Muscle of arm (tissue), 12 donors: ENCODE data around the gene KIF3B. TPM values are rescaled to one million over a fixed set of nuclear protein-coding genes. Genes with fewer than 3 reads are reported as not detected.
"Not testable (repeated sequence)": the region's sequence is repeated elsewhere in the genome, so short reads cannot be mapped to it uniquely, and the experiment has no call there.

Experiments
- DNase-seq: peaks from one replicate; pipeline ENCODE4 v3.0.0-alpha.2; 2013
- polyA plus RNA-seq, 12 donors: library from polyadenylated mRNA; unstranded; fragments of 120-200 nt; gene quantifications; one replicate each; pipeline ENCODE4 v1.2.1, GENCODE V29; 2013; ENCODE audit not compliant: insufficient read length in 12 of 12

Gene KIF3B
- polyA plus RNA-seq, 12 donors, result 11.3 to 19.4 (median 14.0) TPM; not detected in 1

DNA sequence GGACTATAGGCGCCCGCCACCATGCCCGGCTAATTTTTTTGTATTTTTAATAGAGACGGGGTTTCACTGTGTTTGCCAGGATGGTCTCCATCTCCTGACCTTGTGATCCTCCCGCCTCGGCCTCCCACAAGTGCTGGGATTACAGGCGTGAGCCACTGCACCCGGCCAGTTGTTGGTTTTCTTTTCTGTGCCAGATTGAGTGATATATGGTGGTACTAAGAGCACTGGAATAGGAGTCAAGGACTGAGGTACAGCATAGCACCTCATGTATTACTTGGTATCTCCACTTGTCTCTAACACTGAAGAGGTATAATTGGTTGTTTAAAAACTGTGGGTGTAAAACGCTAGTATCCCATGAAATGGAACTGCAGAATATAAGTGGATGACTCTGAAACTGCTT lies 106.0 kb downstream of the KIF3B start:
- not testable (repeated sequence) for DNase-seq

Other genes with a start within 250 kb of the KIF3B start
- gene HCK, start 225.4 kb upstream of the KIF3B start, polyA plus RNA-seq, result 1 to 10 TPM in 11 of 12 donors, not detected in 1; 2.9 to 9.2 (median 3.8) TPM
- gene TM9SF4, start 167.9 kb upstream of the KIF3B start, polyA plus RNA-seq, result 10 to 100 TPM in 11 of 12 donors, not detected in 1; 37.7 to 58.7 (median 44.8) TPM
- 10 to 100 TPM in 11 of 12 donors, not detected in 1; 10.0 to 37.1 (median 13.4) TPM for gene PLAGL2, start 69.9 kb upstream of the KIF3B start, polyA plus RNA-seq
- gene POFUT1, start 69.8 kb upstream of the KIF3B start, polyA plus RNA-seq, result 10 to 100 TPM in 11 of 12 donors, not detected in 1; 27.3 to 37.7 (median 30.9) TPM
- 10 to 100 TPM in 11 of 12 donors, not detected in 1; 30.9 to 63.5 (median 37.7) TPM for gene ASXL1, start 80.7 kb downstream of the KIF3B start, polyA plus RNA-seq